ENCODE measurements around the gene RNPS1. TPM values are rescaled to one million over a fixed set of nuclear protein-coding genes. Genes with fewer than 3 reads are reported as not detected.

Gene RNPS1
- total RNA-seq, 1 donor from 2014 or later, result 390 TPM

- peaks cover 37% of the 10 kb centered on the region for H3K4me1 Mint-ChIP-seq
- no peaks in the 10 kb centered on the region for H3K9me3 Mint-ChIP-seq
- H3K27ac Mint-ChIP-seq (ENCODE audit: unreplicated experiment), result no peak overlapping the region
- H3K4me3 Mint-ChIP-seq, result peak overlapping the region; percentile 87
- TF ChIP-seq CTCF (conservative IDR thresholded peaks at IDR 0.05), result no peak
- peaks cover 2% of the 10 kb centered on the region for H3K27me3 Mint-ChIP-seq (ENCODE audit: low read depth)
- no peak for DNase-seq (ENCODE audit: low read depth, low spot score)
- H3K36me3 Mint-ChIP-seq (ENCODE audit: low read depth), result peaks cover 5% of the 10 kb centered on the region
These were observed 60.1 kb downstream of the RNPS1 start for GRCh38 chr16:2207872-2208271.

- peaks cover 5% of the 10 kb centered on the region for H3K36me3 Mint-ChIP-seq (ENCODE audit: low read depth)
- H3K27ac Mint-ChIP-seq (ENCODE audit: unreplicated experiment), result no peak overlapping the region
- H3K4me1 Mint-ChIP-seq, result peaks cover 28% of the 10 kb centered on the region
- DNase-seq (ENCODE audit: low read depth, low spot score), result no peak
- H3K4me3 Mint-ChIP-seq, result peak overlapping the region; percentile 87
- no peaks in the 10 kb centered on the region for H3K9me3 Mint-ChIP-seq
- TF ChIP-seq CTCF (conservative IDR thresholded peaks at IDR 0.05), result no peak
- H3K27me3 Mint-ChIP-seq (ENCODE audit: low read depth), result peaks cover 5% of the 10 kb centered on the region
These were observed 61.0 kb downstream of the RNPS1 start for GRCh38 chr16:2206780-2207433.

GRCh38 chr16:2206420-2206779 is 61.5 kb downstream of the RNPS1 start:
- H3K4me1 Mint-ChIP-seq, result peaks cover 23% of the 10 kb centered on the region
- H3K36me3 Mint-ChIP-seq (ENCODE audit: low read depth), result peaks cover 5% of the 10 kb centered on the region
- no peak for TF ChIP-seq CTCF (conservative IDR thresholded peaks at IDR 0.05)
- H3K27ac Mint-ChIP-seq (ENCODE audit: unreplicated experiment), result no peak overlapping the region
- peaks cover 5% of the 10 kb centered on the region for H3K27me3 Mint-ChIP-seq (ENCODE audit: low read depth)
- no peak for DNase-seq (ENCODE audit: low read depth, low spot score)
- H3K9me3 Mint-ChIP-seq, result no peaks in the 10 kb centered on the region
- peak overlapping the region; percentile 86 for H3K4me3 Mint-ChIP-seq

GRCh38 chr16:2205967-2206313 is 62.0 kb downstream of the RNPS1 start:
- Mint-ChIP-seq H3K9me3 (no peaks in the 10 kb centered on the region), H3K27me3 (ENCODE audit: low read depth) (peaks cover 5% of the 10 kb centered on the region), H3K4me1 (peaks cover 23% of the 10 kb centered on the region), H3K27ac (ENCODE audit: unreplicated experiment) (no peak overlapping the region), H3K4me3 (peak overlapping the region; percentile 86), H3K36me3 (ENCODE audit: low read depth) (peaks cover 5% of the 10 kb centered on the region)
- TF ChIP-seq CTCF (conservative IDR thresholded peaks at IDR 0.05), result no peak
- peak; percentile 38 for DNase-seq (ENCODE audit: low read depth, low spot score)

- H3K36me3 Mint-ChIP-seq (ENCODE audit: low read depth), result peaks cover 5% of the 10 kb centered on the region
These were observed 62.6 kb downstream of the RNPS1 start, which contains the start of gene MLST8 for GRCh38 chr16:2205104-2205966. MLST8 (plus strand) TSS chr16:2205454; CDS start chr16:2206086, 632 bp downstream.

More at GRCh38 chr16:2205104-2205966, 62.6 kb downstream of the RNPS1 start, which contains the start of gene MLST8:
- peak within 1 kb of the TSS; percentile 87 for H3K4me3 Mint-ChIP-seq
- peak; percentile 73 for DNase-seq (ENCODE audit: low read depth, low spot score)
- H3K27ac Mint-ChIP-seq (ENCODE audit: unreplicated experiment), result peak within 1 kb of the TSS; percentile 57
- H3K9me3 Mint-ChIP-seq, result no peaks in the 10 kb centered on the region
- peak; percentile 40 for TF ChIP-seq CTCF (conservative IDR thresholded peaks at IDR 0.05)
- H3K27me3 Mint-ChIP-seq (ENCODE audit: low read depth), result peaks cover 10% of the 10 kb centered on the region
- peaks cover 23% of the 10 kb centered on the region for H3K4me1 Mint-ChIP-seq
